ENCODE data around the gene KNCN. TPM values are rescaled to one million over a fixed set of nuclear protein-coding genes. Genes with fewer than 3 reads are reported as not detected.

Gene KNCN
- total and polyA plus RNA-seq, 2 experiments from 2014 or later = not detected

DNA sequence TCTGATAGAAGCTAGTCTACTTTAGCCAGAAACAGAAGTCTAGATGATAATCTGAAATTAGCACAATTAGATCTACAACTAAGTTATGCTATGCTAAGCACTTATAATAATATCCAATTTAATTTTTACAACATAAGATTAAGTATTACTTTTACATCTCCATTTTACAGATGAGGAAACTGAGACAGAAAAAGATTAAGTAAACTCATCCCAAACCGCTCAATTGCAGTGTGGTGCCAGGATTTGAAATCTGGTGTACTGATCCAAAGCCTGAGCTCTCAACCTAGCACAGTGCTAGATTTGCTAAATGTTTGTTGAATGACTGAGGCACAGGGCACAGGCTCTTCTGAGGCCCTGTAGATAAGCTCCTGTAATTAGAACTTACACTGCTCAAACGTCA is 13.8 kb downstream of the KNCN start (continued):
- no peak for TF ChIP-seq EZH2phosphoT487 (IDR thresholded peaks at IDR 0.05; ENCODE audit: unreplicated experiment)

DNA sequence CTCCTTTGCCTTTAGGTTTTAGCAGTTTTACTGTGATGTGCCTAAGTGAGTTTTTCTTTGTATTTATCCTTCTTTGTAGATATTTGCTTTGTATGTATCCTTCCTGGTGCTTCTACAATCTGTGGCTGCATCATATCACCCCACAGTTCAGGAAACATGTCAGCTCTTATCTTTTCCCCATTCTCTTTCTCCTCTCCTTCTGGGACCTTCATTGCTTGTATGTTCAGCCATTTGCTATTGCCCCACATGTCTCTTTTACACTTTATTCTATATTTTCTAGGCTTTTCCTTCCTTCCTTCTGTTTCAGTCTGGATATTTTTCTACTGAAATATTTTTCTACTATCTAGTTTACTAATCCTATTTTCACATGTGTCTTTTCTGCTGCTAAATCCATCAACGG is 14.9 kb downstream of the KNCN start:
- Histone ChIP-seq H3K27ac (ENCODE audit: low read depth) (no peak overlapping the region), H3K36me3 (ENCODE audit: insufficient read depth) (no peaks in the 10 kb centered on the region), H3K79me2 (replicated peaks; ENCODE audit: insufficient read depth) (no peaks in the 10 kb centered on the region), H3K27me3 (ENCODE audit: insufficient read depth) (peaks cover 97% of the 10 kb centered on the region), H3F3A (replicated peaks; ENCODE audit: low read depth) (0 out of 2 replicates have a peak, but pooled peaks cover 3% of the 10 kb centered on the region), H2AFZ (no peak overlapping the region), H3K4me2 (no peak overlapping the region), H4K20me1 (replicated peaks; ENCODE audit: insufficient read depth) (no peaks in the 10 kb centered on the region), H3K4me3 (no peak overlapping the region), H3K9me2 (ENCODE audit: insufficient read depth) (no peaks in the 10 kb centered on the region), H3K4me1 (ENCODE audit: insufficient read depth) (peaks cover 3% of the 10 kb centered on the region)
- Mint-ChIP-seq H3K4me1 (peaks cover 2% of the 10 kb centered on the region; the same call in 1 of the 3 replicates), H3K27me3 (ENCODE audit: insufficient read depth, low read depth, poor library complexity) (peaks cover 49% of the 10 kb centered on the region), H3K9me3 (no peaks in the 10 kb centered on the region; the same call in 2 of the 3 replicates), H3K4me3 (no peak overlapping the region), H3K27ac (no peak overlapping the region), H3K36me3 (ENCODE audit: low read depth) (no peaks in the 10 kb centered on the region)
- TF ChIP-seq STAT1 (IDR thresholded peaks at IDR 0.05; ENCODE audit: unreplicated experiment) = no peak
- no peak for TF ChIP-seq ETS1 (IDR thresholded peaks at IDR 0.05)
- TF ChIP-seq, protein P1, sequence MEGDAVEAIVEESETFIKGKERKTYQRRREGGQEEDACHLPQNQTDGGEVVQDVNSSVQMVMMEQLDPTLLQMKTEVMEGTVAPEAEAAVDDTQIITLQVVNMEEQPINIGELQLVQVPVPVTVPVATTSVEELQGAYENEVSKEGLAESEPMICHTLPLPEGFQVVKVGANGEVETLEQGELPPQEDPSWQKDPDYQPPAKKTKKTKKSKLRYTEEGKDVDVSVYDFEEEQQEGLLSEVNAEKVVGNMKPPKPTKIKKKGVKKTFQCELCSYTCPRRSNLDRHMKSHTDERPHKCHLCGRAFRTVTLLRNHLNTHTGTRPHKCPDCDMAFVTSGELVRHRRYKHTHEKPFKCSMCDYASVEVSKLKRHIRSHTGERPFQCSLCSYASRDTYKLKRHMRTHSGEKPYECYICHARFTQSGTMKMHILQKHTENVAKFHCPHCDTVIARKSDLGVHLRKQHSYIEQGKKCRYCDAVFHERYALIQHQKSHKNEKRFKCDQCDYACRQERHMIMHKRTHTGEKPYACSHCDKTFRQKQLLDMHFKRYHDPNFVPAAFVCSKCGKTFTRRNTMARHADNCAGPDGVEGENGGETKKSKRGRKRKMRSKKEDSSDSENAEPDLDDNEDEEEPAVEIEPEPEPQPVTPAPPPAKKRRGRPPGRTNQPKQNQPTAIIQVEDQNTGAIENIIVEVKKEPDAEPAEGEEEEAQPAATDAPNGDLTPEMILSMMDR (conservative IDR thresholded peaks at IDR 0.05; ENCODE audit: low read depth in 2 of 2) = no peak
- no peak for TF ChIP-seq EZH2 (IDR thresholded peaks at IDR 0.05; ENCODE audit: low read depth, unreplicated experiment)
- TF ChIP-seq ZNF114 (CRISPR knock-in tag; IDR thresholded peaks at IDR 0.05) = no peak
- ATAC-seq = no peak
- DNase-seq (ENCODE audit: low spot score) = no peak

- Histone ChIP-seq H3K27ac (ENCODE audit: low read depth) (no peak overlapping the region), H3K4me1 (ENCODE audit: insufficient read depth) (peaks cover 3% of the 10 kb centered on the region), H3K79me2 (replicated peaks; ENCODE audit: insufficient read depth) (no peaks in the 10 kb centered on the region), H4K20me1 (replicated peaks; ENCODE audit: insufficient read depth) (no peaks in the 10 kb centered on the region), H3F3A (replicated peaks; ENCODE audit: low read depth) (0 out of 2 replicates have a peak, but pooled peaks cover 3% of the 10 kb centered on the region), H3K9me2 (ENCODE audit: insufficient read depth) (no peaks in the 10 kb centered on the region), H3K4me2 (no peak overlapping the region), H3K27me3 (ENCODE audit: insufficient read depth) (peaks cover 97% of the 10 kb centered on the region), H3K4me3 (no peak overlapping the region), H2AFZ (no peak overlapping the region), H3K36me3 (ENCODE audit: insufficient read depth) (no peaks in the 10 kb centered on the region)
- no peak overlapping the region for H3K4me3 Mint-ChIP-seq
- DNase-seq (ENCODE audit: low spot score) (peak; percentile 52), ATAC-seq (peak; percentile 5; the same call in 1 of the 3 replicates)
- peaks cover 54% of the 10 kb centered on the region for H3K27me3 Mint-ChIP-seq (ENCODE audit: insufficient read depth, low read depth, poor library complexity)
- H3K36me3 Mint-ChIP-seq (ENCODE audit: low read depth) = no peaks in the 10 kb centered on the region
- H3K9me3 Mint-ChIP-seq = no peaks in the 10 kb centered on the region
- no peak overlapping the region for H3K27ac Mint-ChIP-seq
- H3K4me1 Mint-ChIP-seq = peaks cover 11% of the 10 kb centered on the region
- TF ChIP-seq ETS1 (IDR thresholded peaks at IDR 0.05) (no peak), ZNF462 (CRISPR knock-in tag; IDR thresholded peaks at IDR 0.05) (no peak), EZH2 (IDR thresholded peaks at IDR 0.05; ENCODE audit: low read depth, unreplicated experiment) (peak; percentile 25)
These were observed 16.4 kb downstream of the KNCN start for GRCh38 chr1:46535063-46535462.
